GM21529 (cell line): Measurements from ENCODE around the gene IRGQ.
A peak's percentile ranks its signal among the peaks of the same experiment; 100 is the strongest.
"Not testable (repeated sequence)": the region's sequence is repeated elsewhere in the genome, so short reads cannot be mapped to it uniquely, and the experiment has no call there.

Experiments used
- ATAC-seq: cut with Tn5 transposase; IDR thresholded peaks from one replicate; pipeline ENCODE4 v1.9.1; 2021; ENCODE audit not compliant: unreplicated experiment

IRGQ gene

DNA sequence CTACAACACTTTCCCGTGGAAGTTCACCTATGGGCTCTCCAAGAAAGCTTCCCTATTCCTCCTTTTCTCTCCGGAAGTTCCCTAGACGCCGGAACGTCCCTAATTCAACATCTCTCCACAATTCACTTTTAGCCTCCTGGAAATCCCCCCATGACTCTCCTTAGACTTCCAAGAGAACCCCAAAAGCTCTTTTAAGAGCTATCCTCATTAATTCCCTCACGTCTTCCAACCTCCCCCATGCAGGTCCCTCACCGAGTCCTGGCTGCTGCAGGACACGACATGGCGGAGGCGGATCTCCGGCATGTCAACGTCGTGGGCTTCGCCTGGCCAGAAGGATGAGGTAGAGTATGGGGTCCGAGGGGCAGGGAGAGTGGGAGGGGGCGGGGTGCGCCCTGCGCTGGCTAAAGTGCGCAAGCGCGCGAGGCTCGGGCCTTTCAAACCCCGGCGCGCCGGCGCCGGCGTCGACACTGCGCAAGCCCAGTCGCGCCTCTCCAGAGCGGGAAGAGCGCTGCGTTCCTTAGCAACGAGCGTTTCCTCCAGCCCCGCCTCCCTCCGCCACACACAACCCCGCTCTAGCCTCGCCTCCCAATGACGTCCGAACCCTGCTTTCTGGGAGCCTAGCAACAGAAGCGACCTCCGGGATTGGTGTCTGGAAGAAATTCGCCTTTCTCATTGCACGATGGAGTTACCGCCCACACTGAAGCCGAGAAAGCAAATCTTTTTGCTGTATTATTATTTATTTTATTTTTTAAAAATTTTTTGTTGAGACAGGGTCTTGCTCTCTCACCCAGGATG is 20.6 kb downstream of the IRGQ start, which contains the start of the genes PINLYP and XRCC1:
PINLYP (plus strand) TSS at position 646 of the 795 bp plus-strand sequence. CDS start 1,391 bp downstream, outside the sequence.
XRCC1 (minus strand) TSS at position 372 of the 795 bp plus-strand sequence; CDS start at position 303, 69 bp downstream.
- peak; percentile 96 for ATAC-seq

GRCh38 chr19:43574424-43575155 is 21.3 kb downstream of the IRGQ start:
- no peak for ATAC-seq

- ATAC-seq: no peak
Measured at GRCh38 chr19:43572171-43572588, 23.8 kb downstream of the IRGQ start.

GRCh38 chr19:43570174-43570791 is 25.7 kb downstream of the IRGQ start:
- ATAC-seq: no peak

- no peak for ATAC-seq
Measured at GRCh38 chr19:43569657-43570056, 26.3 kb downstream of the IRGQ start.

DNA sequence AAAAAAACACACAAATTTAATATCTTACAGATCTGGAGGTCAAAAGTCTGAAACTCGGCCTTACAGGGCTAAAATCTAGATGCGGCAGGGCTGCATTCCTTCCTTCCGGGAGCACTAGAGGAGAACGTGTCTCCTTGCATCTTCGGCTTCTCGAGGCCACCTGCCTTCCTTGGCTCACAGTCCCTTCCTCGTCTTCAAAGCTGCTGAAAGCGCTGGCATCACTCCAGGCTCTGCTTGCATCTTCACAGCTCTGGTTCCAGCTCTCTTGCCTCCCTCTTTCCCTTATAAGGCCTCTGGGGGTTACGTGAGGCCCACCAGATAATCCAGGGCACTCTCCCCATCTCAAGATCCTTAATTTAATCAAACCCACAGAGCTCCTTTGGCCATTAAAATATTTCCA is 31.1 kb downstream of the IRGQ start:
- ATAC-seq: no peak

DNA sequence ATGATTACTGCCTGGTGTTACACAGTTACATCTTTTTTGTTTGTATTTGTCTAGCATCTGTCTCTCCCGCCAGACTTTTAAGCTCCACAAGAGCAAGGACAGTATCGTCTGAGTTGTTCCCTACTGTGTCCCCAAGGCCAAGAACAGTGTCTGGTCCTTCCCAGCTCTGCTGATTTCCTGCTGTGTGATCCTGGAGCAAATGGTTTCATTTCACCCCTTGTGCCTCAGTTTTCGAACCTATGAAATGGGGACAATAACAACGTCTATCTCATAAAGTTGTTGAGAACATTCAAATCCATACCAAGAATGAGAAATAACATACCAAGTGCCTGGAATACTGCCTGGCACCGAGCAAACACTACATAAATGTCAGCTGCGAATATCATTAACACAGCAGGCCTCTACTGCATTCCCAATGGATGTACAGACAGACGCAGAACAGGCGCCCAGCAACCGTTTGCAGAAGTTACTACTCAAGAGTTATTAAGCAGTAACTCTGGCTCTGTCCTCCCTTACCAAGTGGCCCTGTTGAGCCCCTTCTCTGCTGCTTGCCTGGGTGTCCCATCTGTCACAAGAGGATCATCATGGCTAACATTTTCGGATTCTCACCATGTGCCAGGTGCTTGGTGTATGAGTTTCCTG is 32.0 kb downstream of the IRGQ start:
- no peak for ATAC-seq

- ATAC-seq: peak; percentile 58
Measured at GRCh38 chr19:43562698-43563241, 33.2 kb downstream of the IRGQ start.

DNA sequence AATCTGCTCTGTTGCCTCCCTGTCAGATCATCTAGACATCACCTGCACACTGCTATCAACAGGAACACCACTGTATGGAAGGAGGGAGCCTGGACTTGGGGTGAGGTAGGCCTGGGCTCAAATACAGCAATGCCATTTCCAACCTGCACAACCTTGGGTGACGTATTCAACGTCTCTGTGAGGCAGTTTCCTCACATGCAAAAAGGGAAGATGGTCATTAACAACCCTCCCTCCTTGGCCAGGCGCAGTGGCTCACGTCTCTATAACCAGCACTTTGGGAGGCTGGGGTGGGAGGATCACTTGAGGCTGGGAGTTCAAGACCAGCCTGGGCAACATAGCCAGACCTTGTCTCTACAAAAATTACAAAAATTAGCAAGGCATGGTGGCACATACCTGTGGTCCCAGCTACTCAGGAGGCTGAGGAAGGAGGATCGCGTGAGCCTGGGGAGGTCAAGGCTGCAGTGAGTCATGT is 33.7 kb downstream of the IRGQ start:
- ATAC-seq: no peak

DNA sequence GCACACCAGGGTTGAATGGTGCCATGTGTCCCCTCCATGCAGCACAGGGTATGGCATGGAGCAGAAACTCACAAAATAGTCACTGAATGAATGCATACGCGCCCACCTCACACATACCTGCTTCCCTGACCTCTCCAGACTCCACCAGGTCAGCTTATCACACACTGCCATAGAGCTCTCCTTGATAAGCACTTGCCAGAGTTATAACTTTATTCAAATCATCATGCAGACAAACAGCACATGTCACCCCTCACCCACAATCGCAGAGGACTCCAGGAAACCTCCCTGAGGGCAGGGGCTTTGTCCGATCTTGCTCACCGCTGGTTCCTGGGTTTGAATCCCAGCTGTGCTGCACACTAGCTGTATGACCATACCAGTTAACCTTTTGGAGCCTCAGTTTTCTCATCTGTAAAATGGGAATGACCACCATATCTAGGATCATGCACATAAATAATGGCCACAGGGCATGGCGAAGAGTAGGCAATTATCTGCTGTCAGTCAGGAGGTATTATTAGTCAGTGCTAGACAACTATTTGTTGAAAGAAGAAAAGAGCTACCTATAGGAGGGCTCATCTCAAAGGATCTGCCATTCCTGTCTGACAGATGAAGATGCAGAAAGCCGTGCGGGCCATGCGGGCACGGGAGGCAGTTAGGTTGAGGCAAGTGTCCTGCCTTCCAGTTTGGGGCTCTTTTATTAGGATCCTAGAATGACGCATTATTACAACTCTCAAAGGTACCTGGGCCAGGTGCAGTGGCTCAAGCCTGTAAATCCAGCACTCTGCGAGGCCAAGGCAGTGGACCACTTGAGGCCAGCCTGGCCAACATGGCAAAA is 34.6 kb downstream of the IRGQ start:
- no peak for ATAC-seq

DNA sequence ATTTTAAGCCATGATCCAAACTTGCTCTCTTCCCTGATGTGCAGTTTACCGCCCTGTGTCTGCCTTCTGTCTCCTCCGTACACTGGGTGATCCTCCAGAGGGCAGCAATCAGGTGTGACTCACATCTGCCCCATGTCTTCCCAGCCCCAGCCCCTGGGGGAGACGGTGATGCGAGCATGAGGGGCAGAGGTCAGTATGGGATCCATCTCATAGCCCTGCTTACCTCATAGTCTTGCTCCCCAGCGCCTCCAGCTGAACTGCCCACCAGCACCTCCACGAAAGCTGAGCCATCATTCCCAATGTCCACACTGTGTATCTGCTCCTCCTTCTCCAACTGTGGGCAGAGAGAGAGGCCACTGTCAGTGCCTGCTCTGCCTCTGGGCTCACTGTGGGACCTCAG is 35.2 kb downstream of the IRGQ start:
- no peak for ATAC-seq

DNA sequence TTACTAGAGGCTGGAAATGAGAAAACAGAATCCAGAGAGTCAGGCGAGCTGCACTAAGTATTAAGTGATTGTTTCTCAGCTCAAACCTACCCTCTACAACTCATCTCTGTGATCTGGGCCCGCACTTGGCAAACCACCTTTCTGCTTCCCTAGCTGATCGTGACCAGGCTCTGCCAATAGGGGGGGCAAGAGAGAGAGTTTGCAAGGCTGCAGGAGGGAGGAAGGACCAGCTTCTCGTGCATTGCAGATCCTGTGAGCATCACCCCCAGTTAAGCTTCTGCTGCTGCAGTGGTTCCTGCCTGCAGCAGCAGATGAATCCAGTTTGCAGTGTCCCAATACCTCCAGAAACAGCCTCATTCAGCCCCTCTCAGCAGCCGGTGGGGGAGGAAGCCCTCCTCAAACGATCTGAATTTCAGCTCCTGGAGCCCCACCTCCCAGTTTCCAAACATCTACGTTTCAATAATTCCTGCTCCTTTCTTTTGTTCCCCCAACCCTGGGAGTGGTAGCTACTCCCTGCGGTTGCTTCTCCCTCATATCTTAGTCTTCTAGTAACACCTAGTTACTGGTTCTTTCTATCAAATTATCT is 40.7 kb downstream of the IRGQ start:
- no peak for ATAC-seq

GRCh38 chr19:43554317-43554895 is 41.5 kb downstream of the IRGQ start:
- ATAC-seq: no peak

GRCh38 chr19:43553656-43554055 is 42.3 kb downstream of the IRGQ start:
- ATAC-seq: no peak

GRCh38 chr19:43552616-43553015 is 43.3 kb downstream of the IRGQ start:
- no peak for ATAC-seq

DNA sequence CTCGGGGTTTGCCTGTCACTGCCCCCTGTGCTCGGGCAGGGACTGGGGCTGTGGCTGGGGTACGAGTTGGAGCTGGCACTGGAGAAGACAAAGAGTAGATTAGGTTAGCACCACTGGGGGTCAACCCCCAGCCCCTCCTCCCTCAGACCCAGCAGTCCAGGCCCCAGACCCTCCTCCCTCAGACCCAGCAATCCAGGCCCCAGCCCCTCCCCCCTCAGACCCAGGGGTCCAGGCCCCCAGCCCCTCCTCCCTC is 43.8 kb downstream of the IRGQ start:
- ATAC-seq: no peak

- no peak for ATAC-seq
Measured at GRCh38 chr19:43551399-43552197, 44.3 kb downstream of the IRGQ start.

DNA sequence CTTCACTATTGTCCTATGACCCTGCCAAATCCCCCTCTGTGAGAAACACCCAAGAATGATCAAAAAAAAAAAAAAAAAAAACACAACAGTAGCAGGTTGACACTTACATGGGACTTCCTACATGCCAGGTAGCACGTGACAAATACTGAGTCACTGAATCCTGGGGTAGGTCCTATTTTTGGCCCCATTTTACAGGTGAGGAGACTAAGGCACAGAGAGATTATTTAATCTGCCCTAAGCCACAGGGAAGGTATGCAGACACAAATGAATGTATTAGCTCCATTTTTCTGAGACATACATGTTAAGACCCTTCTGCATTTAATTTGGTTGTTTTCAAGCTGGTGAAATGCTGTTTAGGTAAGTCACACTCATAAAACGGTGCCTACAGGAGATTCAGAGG is 47.2 kb downstream of the IRGQ start:
- no peak for ATAC-seq

GRCh38 chr19:43547926-43548325 is 48.0 kb downstream of the IRGQ start:
- not testable (repeated sequence) for ATAC-seq
